WTC11 (cell line): Measurements from ENCODE around the gene ZC3H14. TPM values are rescaled to one million over a fixed set of nuclear protein-coding genes. Genes with fewer than 3 reads are reported as not detected.

Experiments
- ATAC-seq: fragments of 200-7000 bp; cut with Tn5 transposase; 2 replicates; pipeline ENCODE4 v1.10.0; 2021; ENCODE audit warnings: mild to moderate bottlenecking, moderate library complexity
- CTCF ChIA-PET: fragments of 300-600 bp; sonication (Branson Sonifier 250); formaldehyde crosslinking; loops from one replicate; lab custom pipeline; 2021; ENCODE audit warnings: antibody characterized with exemption; lab: Charles Lee
- POLR2A ChIA-PET: fragments of 350-600 bp; sonication (Branson Sonifier 250); formaldehyde crosslinking; loops from one replicate; lab custom pipeline; 2021; ENCODE audit warnings: antibody characterized with exemption; lab: Charles Lee
- DNase-seq: peaks from one replicate; pipeline ENCODE4 v3.0.0; 2021; ENCODE audit warnings: low spot score
- H3K27ac Mint-ChIP-seq: 2 replicates; pipeline ENCODE4 v1.8.0; 2021; ENCODE audit warnings: mixed read lengths
- H3K27me3 Mint-ChIP-seq: 2 replicates; pipeline ENCODE4 v1.8.0; 2021; ENCODE audit warnings: low read depth, mild to moderate bottlenecking, moderate library complexity, mixed read lengths
- H3K36me3 Mint-ChIP-seq: 2 replicates; pipeline ENCODE4 v1.8.0; 2021; ENCODE audit warnings: mixed read lengths
- H3K4me1 Mint-ChIP-seq: 2 replicates; pipeline ENCODE4 v1.8.0; 2022; ENCODE audit warnings: mixed read lengths
- H3K4me3 Mint-ChIP-seq: 2 replicates; pipeline ENCODE4 v1.8.0; 2021; ENCODE audit warnings: mild to moderate bottlenecking, moderate library complexity, mixed read lengths
- H3K9me3 Mint-ChIP-seq: 2 replicates; pipeline ENCODE4 v1.8.0; 2021; ENCODE audit warnings: mixed read lengths
- ERG ChIP-seq: fragments of 250-450 bp; sonication (Bioruptor Pico); IDR thresholded peaks from 2 replicates; pipeline ENCODE4 v1.8.0; 2021; ENCODE audit warnings: mild to moderate bottlenecking
- ETV6 ChIP-seq: sonication (generic); formaldehyde crosslinking; IDR thresholded peaks from 2 replicates; pipeline ENCODE4 v1.8.1; 2022; ENCODE audit warnings: mild to moderate bottlenecking, missing genetic modification reagents
- KAT7 ChIP-seq: sonication (generic); formaldehyde crosslinking; IDR thresholded peaks from 2 replicates; pipeline ENCODE4 v1.8.1; 2023; ENCODE audit warnings: missing genetic modification reagents, mild to moderate bottlenecking, borderline replicate concordance
- NFATC4 ChIP-seq: fragments of 250-450 bp; sonication (Bioruptor Pico); IDR thresholded peaks from 2 replicates; pipeline ENCODE4 v1.9.0; 2021; ENCODE audit warnings: mild to moderate bottlenecking
- NFE2L1 ChIP-seq: sonication (generic); formaldehyde crosslinking; IDR thresholded peaks from 2 replicates; pipeline ENCODE4 v1.8.1; 2023; ENCODE audit warnings: missing genetic modification reagents
- NR2C2 ChIP-seq: sonication (generic); formaldehyde crosslinking; IDR thresholded peaks from 2 replicates; pipeline ENCODE4 v1.8.0; 2022; ENCODE audit warnings: mild to moderate bottlenecking, missing genetic modification reagents
- TEAD1 ChIP-seq: sonication (generic); formaldehyde crosslinking; IDR thresholded peaks from 2 replicates; pipeline ENCODE4 v1.8.0; 2022; ENCODE audit warnings: mild to moderate bottlenecking, missing genetic modification reagents
- ZBTB21 ChIP-seq: sonication (generic); formaldehyde crosslinking; IDR thresholded peaks from 2 replicates; pipeline ENCODE4 v1.8.1; 2023; ENCODE audit warnings: mild to moderate bottlenecking, missing genetic modification reagents, borderline replicate concordance
- ZNF281 ChIP-seq: sonication (generic); formaldehyde crosslinking; IDR thresholded peaks from 2 replicates; pipeline ENCODE4 v1.8.0; 2023; ENCODE audit warnings: mild to moderate bottlenecking, missing genetic modification reagents
- total RNA-seq: library from RNA; stranded (reverse); gene quantifications from 3 replicates; pipeline ENCODE4 v1.2.3, GENCODE V29; 2021
- TF ChIP-seq, protein P1 (sequence below): sonication (generic); formaldehyde crosslinking; conservative IDR thresholded peaks from 2 replicates; pipeline ENCODE4 v1.8.1; 2023; ENCODE audit warnings: mild to moderate bottlenecking, low read depth, missing genetic modification reagents, moderate library complexity
- TF ChIP-seq, protein P2 (sequence below): fragments of 250-450 bp; sonication (Bioruptor Pico); IDR thresholded peaks from 2 replicates; pipeline ENCODE4 v2.1.2; 2022; ENCODE audit warnings: mild to moderate bottlenecking, moderate library complexity
- TF ChIP-seq, protein P3 (sequence below): fragments of 250-450 bp; sonication (Bioruptor Pico); IDR thresholded peaks from 2 replicates; pipeline ENCODE4 v1.9.0; 2021; ENCODE audit warnings: moderate library complexity, mild to moderate bottlenecking, inconsistent platforms, borderline replicate concordance

Gene ZC3H14
- total RNA-seq, 1 experiment from 2014 or later: 64.9 TPM

GRCh38 chr14:88668448-88669116, 105.7 kb downstream of the ZC3H14 start (continued):
- no peak for TF ChIP-seq ETV6
- no peak for TF ChIP-seq ERG
- TF ChIP-seq, protein P1, sequence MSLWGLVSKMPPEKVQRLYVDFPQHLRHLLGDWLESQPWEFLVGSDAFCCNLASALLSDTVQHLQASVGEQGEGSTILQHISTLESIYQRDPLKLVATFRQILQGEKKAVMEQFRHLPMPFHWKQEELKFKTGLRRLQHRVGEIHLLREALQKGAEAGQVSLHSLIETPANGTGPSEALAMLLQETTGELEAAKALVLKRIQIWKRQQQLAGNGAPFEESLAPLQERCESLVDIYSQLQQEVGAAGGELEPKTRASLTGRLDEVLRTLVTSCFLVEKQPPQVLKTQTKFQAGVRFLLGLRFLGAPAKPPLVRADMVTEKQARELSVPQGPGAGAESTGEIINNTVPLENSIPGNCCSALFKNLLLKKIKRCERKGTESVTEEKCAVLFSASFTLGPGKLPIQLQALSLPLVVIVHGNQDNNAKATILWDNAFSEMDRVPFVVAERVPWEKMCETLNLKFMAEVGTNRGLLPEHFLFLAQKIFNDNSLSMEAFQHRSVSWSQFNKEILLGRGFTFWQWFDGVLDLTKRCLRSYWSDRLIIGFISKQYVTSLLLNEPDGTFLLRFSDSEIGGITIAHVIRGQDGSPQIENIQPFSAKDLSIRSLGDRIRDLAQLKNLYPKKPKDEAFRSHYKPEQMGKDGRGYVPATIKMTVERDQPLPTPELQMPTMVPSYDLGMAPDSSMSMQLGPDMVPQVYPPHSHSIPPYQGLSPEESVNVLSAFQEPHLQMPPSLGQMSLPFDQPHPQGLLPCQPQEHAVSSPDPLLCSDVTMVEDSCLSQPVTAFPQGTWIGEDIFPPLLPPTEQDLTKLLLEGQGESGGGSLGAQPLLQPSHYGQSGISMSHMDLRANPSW (CRISPR knock-in tag): no peak

DNA sequence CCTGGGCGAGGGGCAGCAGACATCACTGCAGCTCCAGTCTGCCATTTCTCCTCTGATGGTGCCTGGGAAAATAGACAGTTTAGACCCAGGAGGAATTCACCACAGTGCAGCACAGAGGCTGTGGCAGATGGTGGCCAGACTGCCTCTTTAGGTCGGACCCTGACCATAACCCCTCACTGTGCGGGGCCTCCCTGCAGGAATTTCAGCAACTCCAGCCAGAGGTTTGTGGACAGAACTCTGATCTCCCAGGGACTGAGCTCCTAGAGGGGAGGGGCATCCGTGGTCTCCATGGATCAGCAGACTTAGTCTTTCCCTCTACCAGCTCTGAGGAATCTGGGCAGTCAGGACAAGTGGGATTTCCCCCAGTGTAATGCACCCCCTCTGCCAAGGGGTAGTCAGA, 106.5 kb downstream of the ZC3H14 start:
- Mint-ChIP-seq H3K4me1 (no peaks in the 10 kb centered on the region), H3K27ac (no peak overlapping the region), H3K27me3 (peaks cover 9% of the 10 kb centered on the region), H3K9me3 (peaks cover 22% of the 10 kb centered on the region), H3K36me3 (no peaks in the 10 kb centered on the region), H3K4me3 (no peak overlapping the region)
- ATAC-seq (peak; percentile 26; the same call in 1 of the 2 replicates), DNase-seq (peak; percentile 15)
- POLR2A ChIA-PET: no interaction called here
- TF ChIP-seq NFE2L1 (CRISPR knock-in tag): no peak
- no peak for TF ChIP-seq ZNF281 (CRISPR knock-in tag)
- no peak for TF ChIP-seq ZBTB21 (CRISPR knock-in tag)
- no peak for TF ChIP-seq NR2C2 (CRISPR knock-in tag)
- TF ChIP-seq, protein P2, sequence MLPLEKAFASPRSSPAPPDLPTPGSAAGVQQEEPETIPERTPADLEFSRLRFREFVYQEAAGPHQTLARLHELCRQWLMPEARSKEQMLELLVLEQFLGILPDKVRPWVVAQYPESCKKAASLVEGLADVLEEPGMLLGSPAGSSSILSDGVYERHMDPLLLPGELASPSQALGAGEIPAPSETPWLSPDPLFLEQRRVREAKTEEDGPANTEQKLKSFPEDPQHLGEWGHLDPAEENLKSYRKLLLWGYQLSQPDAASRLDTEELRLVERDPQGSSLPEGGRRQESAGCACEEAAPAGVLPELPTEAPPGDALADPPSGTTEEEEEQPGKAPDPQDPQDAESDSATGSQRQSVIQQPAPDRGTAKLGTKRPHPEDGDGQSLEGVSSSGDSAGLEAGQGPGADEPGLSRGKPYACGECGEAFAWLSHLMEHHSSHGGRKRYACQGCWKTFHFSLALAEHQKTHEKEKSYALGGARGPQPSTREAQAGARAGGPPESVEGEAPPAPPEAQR (CRISPR knock-in tag): no peak
- no peak for TF ChIP-seq NFATC4 (CRISPR knock-in tag)
- TF ChIP-seq TEAD1: no peak
- TF ChIP-seq KAT7 (CRISPR knock-in tag): no peak
- TF ChIP-seq, protein P3, sequence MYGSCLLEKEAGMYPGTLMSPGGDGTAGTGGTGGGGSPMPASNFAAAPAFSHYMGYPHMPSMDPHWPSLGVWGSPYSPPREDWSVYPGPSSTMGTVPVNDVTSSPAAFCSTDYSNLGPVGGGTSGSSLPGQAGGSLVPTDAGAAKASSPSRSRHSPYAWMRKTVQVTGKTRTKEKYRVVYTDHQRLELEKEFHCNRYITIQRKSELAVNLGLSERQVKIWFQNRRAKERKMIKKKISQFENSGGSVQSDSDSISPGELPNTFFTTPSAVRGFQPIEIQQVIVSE: no peak
- CTCF ChIA-PET: interaction anchor here (0.7 to 1.5 kb wide), 4 partner anchors 13 to 480 kb away, joined by 3 to 4 read pairs (median 4); no protein-coding TSS in a partner anchor

Other genes starting within 250 kb of the ZC3H14 start
- 0.53 to 0.96 TPM (median 0.87 TPM) in 3 replicates for gene KCNK10, start 239.8 kb upstream of the ZC3H14 start, total RNA-seq
- gene SPATA7, start 177.4 kb upstream of the ZC3H14 start, total RNA-seq: 8.0 to 11.2 TPM (median 8.8 TPM) in 3 replicates
- 7.5 to 9.4 TPM (median 9.1 TPM) in 3 replicates for gene PTPN21, start 8.0 kb upstream of the ZC3H14 start, total RNA-seq
- 0.66 to 1.2 TPM (median 0.85 TPM) in 3 replicates for gene EML5, start 229.9 kb downstream of the ZC3H14 start, total RNA-seq